ENCODE measurements around the gene BEST2.
"Not testable (repeated sequence)": the region's sequence is repeated elsewhere in the genome, so short reads cannot be mapped to it uniquely, and the experiment has no call there.

Gene BEST2

DNA sequence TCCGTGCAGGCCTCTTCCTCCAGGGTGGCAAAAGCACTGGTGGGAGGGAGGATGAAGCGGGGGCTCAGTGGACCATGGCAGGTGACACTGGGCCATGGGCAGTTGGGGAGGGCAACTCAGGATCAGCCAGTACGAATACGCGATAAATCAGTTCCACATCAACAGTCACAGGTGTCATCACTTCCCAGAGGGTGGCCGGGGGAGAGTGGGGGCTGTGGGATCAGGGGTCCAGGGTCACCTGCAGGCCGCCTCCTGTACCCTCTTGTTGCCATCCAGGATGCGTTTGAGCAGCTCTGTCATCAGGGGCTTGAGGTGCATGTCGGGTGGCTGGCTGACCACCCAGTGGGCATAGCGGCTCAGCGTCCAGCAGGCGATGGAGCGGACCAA lies 45.3 kb upstream of the BEST2 start:
- no peak overlapping the region for H2AFZ ChIP-seq (ENCODE audit: low read depth, low read length)
- no peak overlapping the region for H3K27ac ChIP-seq (ENCODE audit: low read length)
- no peak overlapping the region for H3K4me2 ChIP-seq (ENCODE audit: low read length)
- no peak overlapping the region for H3K4me3 ChIP-seq (ENCODE audit: low read length)
- H3K36me3 ChIP-seq (replicated peaks; ENCODE audit: low read depth, low read length) = peaks cover 65% of the 10 kb centered on the region
- no peaks in the 10 kb centered on the region for H3K9me3 ChIP-seq (ENCODE audit: insufficient read depth, low read length)
- peaks cover 9% of the 10 kb centered on the region; the same call in 1 of the 2 replicates for H3K79me2 ChIP-seq (ENCODE audit: low read length)
- no peaks in the 10 kb centered on the region for H4K20me1 ChIP-seq (ENCODE audit: insufficient read depth, low read length)
- no peak for TF ChIP-seq EZH2phosphoT487 (IDR thresholded peaks at IDR 0.05; ENCODE audit: low read depth)
- TF ChIP-seq, protein P1, sequence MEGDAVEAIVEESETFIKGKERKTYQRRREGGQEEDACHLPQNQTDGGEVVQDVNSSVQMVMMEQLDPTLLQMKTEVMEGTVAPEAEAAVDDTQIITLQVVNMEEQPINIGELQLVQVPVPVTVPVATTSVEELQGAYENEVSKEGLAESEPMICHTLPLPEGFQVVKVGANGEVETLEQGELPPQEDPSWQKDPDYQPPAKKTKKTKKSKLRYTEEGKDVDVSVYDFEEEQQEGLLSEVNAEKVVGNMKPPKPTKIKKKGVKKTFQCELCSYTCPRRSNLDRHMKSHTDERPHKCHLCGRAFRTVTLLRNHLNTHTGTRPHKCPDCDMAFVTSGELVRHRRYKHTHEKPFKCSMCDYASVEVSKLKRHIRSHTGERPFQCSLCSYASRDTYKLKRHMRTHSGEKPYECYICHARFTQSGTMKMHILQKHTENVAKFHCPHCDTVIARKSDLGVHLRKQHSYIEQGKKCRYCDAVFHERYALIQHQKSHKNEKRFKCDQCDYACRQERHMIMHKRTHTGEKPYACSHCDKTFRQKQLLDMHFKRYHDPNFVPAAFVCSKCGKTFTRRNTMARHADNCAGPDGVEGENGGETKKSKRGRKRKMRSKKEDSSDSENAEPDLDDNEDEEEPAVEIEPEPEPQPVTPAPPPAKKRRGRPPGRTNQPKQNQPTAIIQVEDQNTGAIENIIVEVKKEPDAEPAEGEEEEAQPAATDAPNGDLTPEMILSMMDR (IDR thresholded peaks at IDR 0.05; ENCODE audit: low read depth, low read length) = no peak
- no peaks in the 10 kb centered on the region for H3K4me1 ChIP-seq (ENCODE audit: low read length)
- H3K27me3 ChIP-seq (ENCODE audit: low read depth, low read length) = no peaks in the 10 kb centered on the region
- H3K9ac ChIP-seq (ENCODE audit: low read length) = no peak overlapping the region

DNA sequence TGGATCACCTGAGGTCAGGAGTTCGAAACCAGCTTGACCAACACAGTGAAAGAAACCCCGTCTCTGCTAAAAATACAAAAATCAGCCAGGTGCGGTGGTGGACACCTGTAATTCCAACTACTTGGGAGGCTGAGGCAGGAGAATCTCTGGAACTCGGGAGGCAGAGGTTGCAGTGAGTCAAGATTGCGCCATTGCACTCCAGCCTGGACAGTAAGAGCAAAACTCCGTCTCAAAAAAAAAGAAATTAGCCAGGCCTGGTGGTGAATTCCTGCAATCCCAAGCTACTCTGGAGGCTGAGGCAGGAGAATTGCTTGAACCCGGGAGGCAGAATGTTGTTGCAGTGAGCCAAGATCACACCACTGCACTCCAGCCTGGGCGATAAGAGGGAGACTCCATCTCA lies 43.0 kb upstream of the BEST2 start:
- TF ChIP-seq, protein P1 (IDR thresholded peaks at IDR 0.05; ENCODE audit: low read depth, low read length) = no peak
- no peak for TF ChIP-seq EZH2phosphoT487 (IDR thresholded peaks at IDR 0.05; ENCODE audit: low read depth)
- no peak overlapping the region for H3K9ac ChIP-seq (ENCODE audit: low read length)
- no peaks in the 10 kb centered on the region for H3K27me3 ChIP-seq (ENCODE audit: low read depth, low read length)
- no peak overlapping the region for H3K4me2 ChIP-seq (ENCODE audit: low read length)
- H3K9me3 ChIP-seq (ENCODE audit: insufficient read depth, low read length) = no peaks in the 10 kb centered on the region
- no peaks in the 10 kb centered on the region for H4K20me1 ChIP-seq (ENCODE audit: insufficient read depth, low read length)
- H3K4me3 ChIP-seq (ENCODE audit: low read length) = no peak overlapping the region
- peaks cover 17% of the 10 kb centered on the region; the same call in 1 of the 2 replicates for H3K79me2 ChIP-seq (ENCODE audit: low read length)
- no peak overlapping the region for H2AFZ ChIP-seq (ENCODE audit: low read depth, low read length)
- peaks cover 54% of the 10 kb centered on the region for H3K36me3 ChIP-seq (replicated peaks; ENCODE audit: low read depth, low read length)
- no peaks in the 10 kb centered on the region for H3K4me1 ChIP-seq (ENCODE audit: low read length)
- no peak overlapping the region for H3K27ac ChIP-seq (ENCODE audit: low read length)

DNA sequence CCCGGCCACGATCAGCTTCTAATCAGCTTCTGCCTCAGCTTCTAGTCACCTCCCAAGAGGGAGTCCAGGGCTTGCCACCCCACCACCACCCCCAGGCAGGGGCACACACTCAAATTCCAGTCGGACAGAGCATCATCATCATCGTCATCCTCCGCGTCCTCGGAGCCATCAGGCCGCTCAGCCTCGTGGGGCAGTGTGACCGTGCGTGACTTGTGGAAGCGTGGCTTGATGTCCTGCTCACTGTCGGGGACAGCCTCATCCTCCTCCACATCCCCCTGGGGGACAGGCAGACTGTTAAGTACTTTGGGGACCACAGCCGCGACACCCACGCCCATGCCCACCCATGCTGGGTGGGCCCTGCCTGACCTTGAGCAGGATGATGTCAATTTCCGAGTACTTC lies 40.4 kb upstream of the BEST2 start:
- peaks cover 55% of the 10 kb centered on the region for H3K36me3 ChIP-seq (replicated peaks; ENCODE audit: low read depth, low read length)
- H3K79me2 ChIP-seq (ENCODE audit: low read length) = peaks cover 31% of the 10 kb centered on the region
- H3K27me3 ChIP-seq (ENCODE audit: low read depth, low read length) = no peaks in the 10 kb centered on the region
- H4K20me1 ChIP-seq (ENCODE audit: insufficient read depth, low read length) = 0 out of 2 replicates have a peak, but pooled peaks cover 3% of the 10 kb centered on the region
- no peak overlapping the region for H3K4me2 ChIP-seq (ENCODE audit: low read length)
- no peak overlapping the region for H2AFZ ChIP-seq (ENCODE audit: low read depth, low read length)
- no peak for TF ChIP-seq EZH2phosphoT487 (IDR thresholded peaks at IDR 0.05; ENCODE audit: low read depth)
- TF ChIP-seq, protein P1 (IDR thresholded peaks at IDR 0.05; ENCODE audit: low read depth, low read length) = no peak
- H3K4me3 ChIP-seq (ENCODE audit: low read length) = no peak overlapping the region
- H3K9ac ChIP-seq (ENCODE audit: low read length) = no peak overlapping the region
- H3K9me3 ChIP-seq (ENCODE audit: insufficient read depth, low read length) = no peaks in the 10 kb centered on the region
- no peaks in the 10 kb centered on the region for H3K4me1 ChIP-seq (ENCODE audit: low read length)
- H3K27ac ChIP-seq (ENCODE audit: low read length) = no peak overlapping the region

DNA sequence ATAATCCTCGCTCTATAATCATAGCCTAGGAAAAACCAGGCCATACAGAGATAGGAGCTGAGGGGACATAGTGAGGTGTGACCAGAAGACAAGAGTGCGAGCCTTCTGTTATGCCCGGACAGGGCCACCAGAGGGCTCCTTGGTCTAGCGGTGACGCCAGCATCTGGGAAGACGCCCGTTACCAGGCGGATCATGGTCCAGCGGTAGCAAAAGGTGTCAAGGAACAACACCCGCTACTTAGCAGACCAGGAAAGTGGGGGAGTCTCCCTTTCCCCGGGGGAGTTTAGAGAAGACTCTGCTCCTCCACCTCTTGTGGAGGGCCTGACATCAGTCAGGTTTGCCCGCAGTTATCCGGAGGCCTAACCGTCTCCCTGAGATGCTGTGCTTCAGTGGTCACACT lies 39.5 kb upstream of the BEST2 start:
- not testable (repeated sequence) for H3K27me3 ChIP-seq (ENCODE audit: low read depth, low read length); H2AFZ ChIP-seq (ENCODE audit: low read depth, low read length); H3K9ac ChIP-seq (ENCODE audit: low read length); H3K4me1 ChIP-seq (ENCODE audit: low read length); H3K4me2 ChIP-seq (ENCODE audit: low read length); H3K4me3 ChIP-seq (ENCODE audit: low read length); H4K20me1 ChIP-seq (ENCODE audit: insufficient read depth, low read length); H3K27ac ChIP-seq (ENCODE audit: low read length); H3K9me3 ChIP-seq (ENCODE audit: insufficient read depth, low read length)
- Histone ChIP-seq H3K36me3 (replicated peaks; ENCODE audit: low read depth, low read length) (peaks cover 53% of the 10 kb centered on the region), H3K79me2 (ENCODE audit: low read length) (peaks cover 38% of the 10 kb centered on the region)

DNA sequence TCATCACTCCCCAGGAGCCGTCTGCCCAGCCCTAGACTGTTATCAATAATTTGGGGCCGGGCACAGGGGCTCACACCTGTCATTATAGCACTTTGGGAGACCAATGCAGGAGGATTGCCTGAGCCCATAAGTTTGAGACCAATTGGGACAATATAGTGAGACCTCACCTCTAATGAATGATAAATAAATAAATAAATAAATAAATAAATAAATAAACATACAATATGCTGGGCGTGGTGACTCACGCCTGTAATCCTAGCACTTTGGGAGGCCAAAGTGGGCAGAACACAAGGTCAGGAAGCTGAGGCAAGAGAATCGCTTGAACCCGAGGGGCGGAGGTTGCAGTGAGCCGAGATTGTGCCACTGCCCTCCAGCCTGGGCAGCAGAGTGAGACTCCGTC lies 38.3 kb upstream of the BEST2 start:
- not testable (repeated sequence) for H3K4me1 ChIP-seq (ENCODE audit: low read length); H4K20me1 ChIP-seq (ENCODE audit: insufficient read depth, low read length); H3K4me3 ChIP-seq (ENCODE audit: low read length); H3K27ac ChIP-seq (ENCODE audit: low read length); H3K9me3 ChIP-seq (ENCODE audit: insufficient read depth, low read length); H2AFZ ChIP-seq (ENCODE audit: low read depth, low read length); H3K9ac ChIP-seq (ENCODE audit: low read length); H3K4me2 ChIP-seq (ENCODE audit: low read length); H3K27me3 ChIP-seq (ENCODE audit: low read depth, low read length)
- peaks cover 58% of the 10 kb centered on the region for H3K36me3 ChIP-seq (replicated peaks; ENCODE audit: low read depth, low read length)
- peaks cover 50% of the 10 kb centered on the region for H3K79me2 ChIP-seq (ENCODE audit: low read length)

All from OCI-LY3 (cell line).